Measurements from ENCODE around the gene SBK2.

GRCh38 chr19:55486971-55487923, 49.7 kb downstream of the SBK2 start:
- no peak for TF ChIP-seq CTCF (IDR thresholded peaks at IDR 0.05)
- TF ChIP-seq POLR2A (IDR thresholded peaks at IDR 0.05; ENCODE audit: low read depth) = no peak
